ENCODE data around the gene RSBN1.
"Not testable (repeated sequence)": the region's sequence is repeated elsewhere in the genome, so short reads cannot be mapped to it uniquely, and the experiment has no call there.

The RSBN1 gene

GRCh38 chr1:113744114-113744513 lies 68.2 kb downstream of the RSBN1 start:
- DNase-seq (ENCODE audit: low spot score), result no peak

GRCh38 chr1:113742515-113742914 lies 69.8 kb downstream of the RSBN1 start:
- DNase-seq (ENCODE audit: low spot score), result no peak

- DNase-seq (ENCODE audit: low spot score), result no peak
Observed at GRCh38 chr1:113734357-113735055, 77.8 kb downstream of the RSBN1 start.

GRCh38 chr1:113732802-113733201 lies 79.5 kb downstream of the RSBN1 start:
- no peak for DNase-seq (ENCODE audit: low spot score)

GRCh38 chr1:113721010-113721409 lies 91.3 kb downstream of the RSBN1 start:
- no peak for DNase-seq (ENCODE audit: low spot score)

GRCh38 chr1:113718621-113719020 lies 93.7 kb downstream of the RSBN1 start:
- not testable (repeated sequence) for DNase-seq (ENCODE audit: low spot score)

- DNase-seq (ENCODE audit: low spot score), result not testable (repeated sequence)
Observed at GRCh38 chr1:113717506-113717905, 94.8 kb downstream of the RSBN1 start.

- DNase-seq (ENCODE audit: low spot score), result no peak
Observed at GRCh38 chr1:113714606-113715269, 97.5 kb downstream of the RSBN1 start.
